ENCODE measurements around the gene TNFAIP8.

DNA sequence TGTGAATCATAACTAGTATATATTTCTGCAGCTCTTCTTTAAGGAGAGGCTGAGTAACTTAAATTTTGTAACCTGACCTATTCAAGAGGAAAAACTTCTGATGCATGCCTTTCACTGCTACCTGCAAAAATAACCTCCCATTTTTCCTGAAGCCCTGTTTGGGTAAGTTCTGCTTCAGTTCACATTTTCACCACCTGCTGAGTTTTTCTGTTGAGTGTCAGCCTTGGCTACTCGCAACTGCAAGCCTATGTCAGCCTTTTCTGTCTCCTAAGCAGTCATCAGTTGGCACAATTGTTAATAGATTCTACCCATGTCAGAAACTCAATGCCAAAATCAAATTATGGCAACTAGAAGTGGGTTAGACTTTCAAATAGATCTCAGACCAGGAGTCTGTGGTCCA is 8.2 kb upstream of the TNFAIP8 start:
- TF ChIP-seq EP300 (IDR thresholded peaks at IDR 0.05; ENCODE audit: borderline replicate concordance) (no peak), RAD21 (IDR thresholded peaks at IDR 0.05; ENCODE audit: low read depth) (no peak), CREB1 (IDR thresholded peaks at IDR 0.05; ENCODE audit: low read depth) (no peak), YY1 (IDR thresholded peaks at IDR 0.05; ENCODE audit: low read depth) (no peak), TAF1 (IDR thresholded peaks at IDR 0.05; ENCODE audit: low read depth) (no peak), EGR1 (IDR thresholded peaks at IDR 0.05) (no peak), NFIC (IDR thresholded peaks at IDR 0.05) (0 out of 2 replicates have a peak, but pooled peaks have one; percentile 12), FOXM1 (IDR thresholded peaks at IDR 0.05; ENCODE audit: borderline replicate concordance, low read depth) (no peak)
- TF ChIP-seq, protein P1, sequence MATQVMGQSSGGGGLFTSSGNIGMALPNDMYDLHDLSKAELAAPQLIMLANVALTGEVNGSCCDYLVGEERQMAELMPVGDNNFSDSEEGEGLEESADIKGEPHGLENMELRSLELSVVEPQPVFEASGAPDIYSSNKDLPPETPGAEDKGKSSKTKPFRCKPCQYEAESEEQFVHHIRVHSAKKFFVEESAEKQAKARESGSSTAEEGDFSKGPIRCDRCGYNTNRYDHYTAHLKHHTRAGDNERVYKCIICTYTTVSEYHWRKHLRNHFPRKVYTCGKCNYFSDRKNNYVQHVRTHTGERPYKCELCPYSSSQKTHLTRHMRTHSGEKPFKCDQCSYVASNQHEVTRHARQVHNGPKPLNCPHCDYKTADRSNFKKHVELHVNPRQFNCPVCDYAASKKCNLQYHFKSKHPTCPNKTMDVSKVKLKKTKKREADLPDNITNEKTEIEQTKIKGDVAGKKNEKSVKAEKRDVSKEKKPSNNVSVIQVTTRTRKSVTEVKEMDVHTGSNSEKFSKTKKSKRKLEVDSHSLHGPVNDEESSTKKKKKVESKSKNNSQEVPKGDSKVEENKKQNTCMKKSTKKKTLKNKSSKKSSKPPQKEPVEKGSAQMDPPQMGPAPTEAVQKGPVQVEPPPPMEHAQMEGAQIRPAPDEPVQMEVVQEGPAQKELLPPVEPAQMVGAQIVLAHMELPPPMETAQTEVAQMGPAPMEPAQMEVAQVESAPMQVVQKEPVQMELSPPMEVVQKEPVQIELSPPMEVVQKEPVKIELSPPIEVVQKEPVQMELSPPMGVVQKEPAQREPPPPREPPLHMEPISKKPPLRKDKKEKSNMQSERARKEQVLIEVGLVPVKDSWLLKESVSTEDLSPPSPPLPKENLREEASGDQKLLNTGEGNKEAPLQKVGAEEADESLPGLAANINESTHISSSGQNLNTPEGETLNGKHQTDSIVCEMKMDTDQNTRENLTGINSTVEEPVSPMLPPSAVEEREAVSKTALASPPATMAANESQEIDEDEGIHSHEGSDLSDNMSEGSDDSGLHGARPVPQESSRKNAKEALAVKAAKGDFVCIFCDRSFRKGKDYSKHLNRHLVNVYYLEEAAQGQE (IDR thresholded peaks at IDR 0.05; ENCODE audit: low read depth), result no peak
- TF ChIP-seq, protein P2, sequence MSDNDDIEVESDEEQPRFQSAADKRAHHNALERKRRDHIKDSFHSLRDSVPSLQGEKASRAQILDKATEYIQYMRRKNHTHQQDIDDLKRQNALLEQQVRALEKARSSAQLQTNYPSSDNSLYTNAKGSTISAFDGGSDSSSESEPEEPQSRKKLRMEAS (IDR thresholded peaks at IDR 0.05), result no peak
